ENCODE data around the gene CFAP45. TPM values are rescaled to one million over a fixed set of nuclear protein-coding genes. Genes with fewer than 3 reads are reported as not detected.

CFAP45 gene
- total and polyA plus RNA-seq, 2 of the 8 experiments (the other 6 are each of a cell fraction or from before 2014, with no cell fraction given) = 0.05 TPM; not detected in 1

- Histone ChIP-seq H3K4me1 (replicated peaks in 1 of 4; ENCODE audit: control insufficient read depth in 3 of 4, insufficient read depth in 4 of 4, low read length in 3 of 4) (peaks cover 5 to 21% (median 16%) of the 10 kb centered on the region in 4 experiments), H3K23ac (ENCODE audit: insufficient read length) (no peak overlapping the region), H3K56ac (replicated peaks; ENCODE audit: insufficient read length, low read depth, low read length) (no peak overlapping the region), H4K20me1 (replicated peaks in 1 of 2; ENCODE audit: control insufficient read depth in 1 of 2, insufficient read depth in 2 of 2, low read length in 2 of 2) (peaks cover 0 to 3% of the 10 kb centered on the region in 2 experiments), H2BK5ac (ENCODE audit: low read depth, low read length) (no peak overlapping the region; the same call in 1 of the 2 replicates), H3K23me2 (ENCODE audit: low read depth, low read length) (peaks cover 17% of the 10 kb centered on the region; the same call in 1 of the 2 replicates), H2AK5ac (ENCODE audit: low read depth, low read length) (peak overlapping the region; percentile 59; the same call in 1 of the 2 replicates), H2BK15ac (ENCODE audit: low read length) (peak overlapping the region; percentile 61; the same call in 1 of the 2 replicates), H3K36me3 (ENCODE audit: control insufficient read depth in 2 of 4, insufficient read depth in 4 of 4, low read length in 3 of 4) (peaks cover 0 to 16% (median 7%) of the 10 kb centered on the region in 4 experiments; a peak in 5 of 8 replicates), H3K27me3 (replicated peaks in 1 of 4; ENCODE audit: control insufficient read depth in 3 of 4, extremely low read depth in 1 of 4, insufficient read depth in 3 of 4, low read length in 3 of 4) (peaks cover 0 to 17% (median 8%) of the 10 kb centered on the region in 4 experiments; a peak in 5 of 7 replicates), H3K9ac (replicated peaks in 1 of 4; ENCODE audit: extremely low read depth in 1 of 4, low read depth in 3 of 4, low read length in 3 of 4) (no peak overlapping the region; a peak in 2 of 7 replicates), H2AFZ (ENCODE audit: low read length) (no peak overlapping the region), H3K27ac (ENCODE audit: low read depth, low read length) (no peak overlapping the region), H3K4me2 (ENCODE audit: insufficient read depth in 1 of 2, low read depth in 2 of 2, low read length in 2 of 2) (peak overlapping the region; percentile 79 to 92; a peak in 3 of 4 replicates), H2BK12ac (ENCODE audit: low read depth, low read length) (0 out of 2 replicates have a peak overlapping the region, but pooled peaks have one; percentile 50), H2BK120ac (replicated peaks; ENCODE audit: low read depth, low read length) (no peak overlapping the region), H3K14ac (ENCODE audit: insufficient read length) (no peak overlapping the region), H3K4me3 (ENCODE audit: extremely low read depth in 1 of 4, insufficient read depth in 2 of 4, low read depth in 3 of 4, low read length in 4 of 4) (peak overlapping the region in 1 of 4 experiments; percentile 63; a peak in 1 of 8 replicates), H4K8ac (ENCODE audit: extremely low read depth, insufficient read depth, low read length) (no peak overlapping the region; the same call in 1 of the 2 replicates), H3K79me1 (ENCODE audit: low read depth, low read length) (peaks cover 3% of the 10 kb centered on the region), H3K18ac (ENCODE audit: extremely low read depth, low read length) (no peak overlapping the region; the same call in 1 of the 2 replicates), H3K4ac (replicated peaks; ENCODE audit: insufficient read length, low read depth, low read length) (no peak overlapping the region), H3K79me2 (ENCODE audit: control insufficient read depth in 1 of 2, insufficient read depth in 2 of 2, low read length in 2 of 2) (peaks cover 0 to 12% of the 10 kb centered on the region in 2 experiments; a peak in 2 of 4 replicates), H3K9me3 (ENCODE audit: insufficient read depth in 2 of 2, low read depth in 1 of 2, low read length in 1 of 2) (no peaks in the 10 kb centered on the region), H4K5ac (ENCODE audit: insufficient read length, low read depth, low read length) (no peak overlapping the region), H4K91ac (replicated peaks; ENCODE audit: insufficient read length, low read length) (no peak overlapping the region), H2BK20ac (ENCODE audit: low read length) (no peak overlapping the region)
- no peak for DNase-seq (ENCODE audit: low read depth in 1 of 2, low spot score in 2 of 2)
- 85% methylated on average over 7 of the region's 8 CpGs; no CpG with 5 or more reads in 1 of the 2 experiments for WGBS, 2 experiments (ENCODE audit: extremely low coverage in 1 of 2, insufficient coverage in 1 of 2, insufficient read length in 1 of 2, insufficient replicate concordance in 2 of 2, low coverage in 1 of 2, low lambda C conversion rate in 2 of 2, missing lambda C conversion rate in 1 of 2)
- POLR2A ChIA-PET (ENCODE audit: partially characterized antibody) = interaction anchor here (1.0 to 2.9 kb wide), 8 partner anchors 8 to 108 kb away, joined by 3 to 14 read pairs (median 6); partner anchors contain the start of genes CFAP45 and IGSF9
- CTCF ChIA-PET (ENCODE audit: partially characterized antibody) = interaction anchor here (0.7 to 7.3 kb wide), 11 partner anchors 7 to 123 kb away, joined by 3 to 53 read pairs (median 6); partner anchors contain the start of gene IGSF9
- FAIRE-seq = no peak
- no peak for TF ChIP-seq YY1 (IDR thresholded peaks at IDR 0.05; ENCODE audit: low read depth, low read length)
- no peak for TF ChIP-seq RFX5 (IDR thresholded peaks at IDR 0.05; ENCODE audit: borderline replicate concordance, low read depth, low read length)
- TF ChIP-seq NRF1 (IDR thresholded peaks at IDR 0.05; ENCODE audit: low read depth, low read length) = no peak
- TF ChIP-seq TEAD4 (IDR thresholded peaks at IDR 0.05; ENCODE audit: low read depth, low read length) = no peak
- TF ChIP-seq JUND (IDR thresholded peaks at IDR 0.05; ENCODE audit: low read length) = no peak
- TF ChIP-seq CREB1 (IDR thresholded peaks at IDR 0.05) = no peak
- TF ChIP-seq SP1 (IDR thresholded peaks at IDR 0.05; ENCODE audit: low read depth, low read length) = no peak
Observed at GRCh38 chr1:159922511-159923202, 22.7 kb upstream of the CFAP45 start.

Data from H1 (cell line).